DMS153 treated with DMSO at 0.1 percent for 48 hours (cell line): ENCODE data around the gene IGSF21.

Experiments
- DNase-seq: peaks from one replicate; lab custom pipeline; 2025; ENCODE audit not compliant: unreplicated experiment; lab: John Stamatoyannopoulos, UW

IGSF21 gene

GRCh38 chr1:18175530-18176377, 68.2 kb downstream of the IGSF21 start:
- no peak for DNase-seq

GRCh38 chr1:18176619-18177018, 69.0 kb downstream of the IGSF21 start:
- no peak for DNase-seq

DNA sequence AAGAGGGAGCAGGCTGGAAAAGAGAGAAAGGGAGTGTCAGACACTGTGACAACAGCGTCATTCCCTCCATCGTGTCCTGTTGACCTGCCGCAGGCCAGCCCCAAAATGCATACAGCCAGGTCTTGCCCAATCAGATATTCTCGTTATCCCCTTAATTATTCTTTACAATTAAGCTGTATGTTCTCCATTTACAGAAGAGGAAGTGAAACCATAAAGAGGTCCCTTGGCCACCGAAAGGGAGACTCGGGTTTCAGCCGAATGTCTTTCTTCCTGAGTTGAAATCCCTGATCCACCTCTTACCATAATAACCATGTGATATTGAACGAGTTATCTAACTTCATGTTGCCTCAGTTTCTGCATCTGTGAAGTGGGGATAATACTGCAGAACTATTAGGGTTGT, 70.5 kb downstream of the IGSF21 start:
- DNase-seq = no peak

GRCh38 chr1:18179009-18179408, 71.4 kb downstream of the IGSF21 start:
- no peak for DNase-seq

GRCh38 chr1:18182398-18183160, 75.0 kb downstream of the IGSF21 start:
- DNase-seq = peak; percentile 49

DNA sequence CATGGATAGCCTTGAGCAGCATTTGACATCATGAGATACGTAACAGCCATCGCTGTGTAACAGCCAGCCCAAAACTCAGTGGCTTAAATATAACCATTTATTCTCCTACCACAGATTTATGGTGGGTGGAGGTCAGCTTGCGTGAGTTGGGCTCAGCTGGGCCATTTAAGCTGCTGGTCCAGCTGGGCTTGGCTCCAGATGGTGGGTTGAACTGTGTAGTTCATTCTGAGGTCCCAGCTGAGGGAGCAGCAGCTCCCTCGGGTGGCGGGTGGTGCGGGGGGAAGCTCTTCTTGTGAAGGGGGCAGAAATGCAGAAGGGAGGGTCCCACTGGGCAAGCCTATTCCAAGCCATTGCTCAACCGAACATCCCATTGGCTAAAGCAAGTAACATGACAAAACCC, 75.9 kb downstream of the IGSF21 start:
- DNase-seq = no peak

GRCh38 chr1:18187054-18187453, 79.5 kb downstream of the IGSF21 start:
- DNase-seq = no peak

DNA sequence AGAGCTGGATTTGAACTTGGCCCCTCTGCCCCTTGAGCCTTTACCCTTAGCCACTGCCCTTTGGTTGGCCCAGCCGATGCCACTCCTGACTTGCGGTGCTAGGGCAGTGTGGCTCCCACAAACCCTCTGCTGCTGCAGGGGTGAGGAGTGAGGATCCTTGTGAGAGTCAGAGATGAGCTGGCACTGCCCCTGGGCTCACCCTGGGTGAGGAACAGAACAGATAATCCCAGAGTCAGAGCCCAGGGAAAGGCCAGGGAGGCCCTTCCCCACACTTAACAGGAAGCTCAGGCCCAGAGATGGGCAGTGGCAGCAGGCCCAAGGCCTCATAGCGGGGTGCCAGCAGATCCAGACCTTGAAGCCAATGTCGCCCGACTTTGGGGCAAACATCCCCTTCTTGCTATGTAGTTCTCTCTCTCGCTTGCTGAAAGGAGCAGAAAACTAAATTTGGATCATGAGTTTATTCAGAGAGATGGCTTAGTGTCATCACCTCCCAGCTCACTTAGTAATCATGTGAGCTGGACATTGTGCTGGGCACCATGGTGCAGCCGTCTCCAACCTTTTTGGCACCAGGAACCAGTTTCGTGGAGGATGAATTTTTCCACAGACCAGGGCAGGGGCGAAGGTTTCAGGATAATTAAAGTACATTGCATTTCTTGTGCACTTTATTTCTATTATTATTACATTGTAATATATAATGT, 81.4 kb downstream of the IGSF21 start:
- DNase-seq = no peak

DNA sequence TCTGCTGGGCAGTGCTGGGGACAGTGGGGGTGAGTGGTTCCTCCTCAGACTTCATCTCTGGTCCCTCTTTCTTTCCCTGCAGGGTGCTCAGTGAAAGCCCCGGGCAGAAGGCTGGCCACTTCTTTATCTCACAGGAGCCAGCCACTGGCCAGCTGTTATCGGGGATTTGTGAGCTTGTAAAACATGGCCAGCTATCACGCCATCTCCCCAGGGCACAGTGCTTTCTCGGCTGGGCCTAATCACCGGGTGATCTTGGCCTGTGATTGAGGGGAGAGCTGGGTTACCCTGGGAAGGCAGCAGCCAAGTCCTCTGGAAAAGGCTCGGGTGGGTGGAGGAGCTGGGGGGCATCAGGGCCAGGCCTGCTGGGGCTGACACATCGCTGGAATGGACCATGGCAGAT, 83.0 kb downstream of the IGSF21 start:
- DNase-seq = no peak

- no peak for DNase-seq
Measured at GRCh38 chr1:18191037-18191436, 83.4 kb downstream of the IGSF21 start.

DNA sequence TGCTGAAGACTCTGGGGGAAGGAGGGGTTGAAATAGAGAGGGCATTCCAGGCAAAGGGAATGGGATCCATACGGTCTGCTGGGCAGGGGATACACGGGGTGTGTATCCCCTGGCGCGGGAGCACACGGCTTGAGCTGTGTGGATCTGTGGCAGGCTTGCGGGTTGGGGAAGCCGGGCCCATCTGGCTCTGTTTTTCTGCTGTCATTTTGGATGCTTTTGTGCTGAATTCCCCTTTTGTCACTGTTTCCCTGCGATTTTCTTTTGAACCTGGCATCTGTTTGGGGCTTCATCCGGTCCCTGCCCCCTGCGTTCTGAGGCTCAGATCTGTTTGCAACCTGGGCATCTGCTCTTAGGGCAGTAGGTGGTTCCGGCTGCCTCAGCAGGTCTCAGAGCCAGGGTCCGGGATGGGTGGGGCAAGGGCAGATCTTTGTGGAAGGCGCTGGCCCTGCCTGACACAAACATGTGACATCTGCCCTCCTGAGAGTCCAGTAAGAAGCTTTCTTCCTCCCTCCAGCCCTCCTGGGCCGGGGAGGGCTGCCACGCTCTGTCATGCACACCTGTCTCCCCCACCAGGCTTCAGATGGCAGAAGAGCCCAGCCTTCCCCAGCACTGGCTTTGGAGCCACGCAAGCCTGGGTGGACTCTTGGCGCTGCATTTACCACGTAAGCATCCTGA, 84.0 kb downstream of the IGSF21 start:
- DNase-seq = no peak

DNA sequence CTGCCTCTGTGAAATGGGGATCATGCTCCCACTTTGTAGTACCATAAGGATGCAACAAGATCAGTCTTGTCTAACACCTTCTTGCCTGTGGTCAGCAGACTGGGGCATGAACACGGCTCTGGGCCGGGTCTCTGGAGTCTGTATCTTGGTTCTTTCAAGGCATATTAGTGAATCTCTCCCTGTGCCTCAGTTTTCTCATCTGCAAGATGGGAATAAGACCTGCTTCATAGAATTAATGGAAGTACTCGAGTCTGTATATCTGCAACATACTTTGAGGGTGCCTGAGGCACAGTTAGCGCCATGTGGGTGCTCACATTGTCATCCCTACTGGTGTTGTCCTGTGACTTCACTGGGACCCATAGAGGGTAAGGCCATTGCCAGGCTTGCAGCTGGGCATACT, 84.6 kb downstream of the IGSF21 start:
- no peak for DNase-seq

DNA sequence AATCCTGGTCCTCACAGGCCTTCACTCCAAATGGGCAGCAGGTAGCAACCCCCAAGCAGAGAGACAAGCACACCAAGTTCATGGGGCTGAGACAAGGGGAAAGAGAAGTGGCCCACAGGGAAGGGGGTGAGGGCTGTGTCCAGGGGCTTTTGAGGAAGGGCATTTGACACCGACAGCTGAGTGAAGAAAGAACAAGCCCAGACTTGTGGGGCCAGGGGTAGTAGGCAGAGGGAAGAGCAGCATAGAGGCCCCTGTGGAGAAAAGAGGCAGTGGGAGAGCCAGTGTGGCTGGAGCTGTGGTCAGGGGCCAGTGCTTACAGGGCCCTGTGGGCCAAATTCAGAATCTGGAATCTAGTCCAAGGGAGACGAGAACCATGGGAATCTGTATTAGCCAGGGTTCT, 85.4 kb downstream of the IGSF21 start:
- DNase-seq = no peak

DNA sequence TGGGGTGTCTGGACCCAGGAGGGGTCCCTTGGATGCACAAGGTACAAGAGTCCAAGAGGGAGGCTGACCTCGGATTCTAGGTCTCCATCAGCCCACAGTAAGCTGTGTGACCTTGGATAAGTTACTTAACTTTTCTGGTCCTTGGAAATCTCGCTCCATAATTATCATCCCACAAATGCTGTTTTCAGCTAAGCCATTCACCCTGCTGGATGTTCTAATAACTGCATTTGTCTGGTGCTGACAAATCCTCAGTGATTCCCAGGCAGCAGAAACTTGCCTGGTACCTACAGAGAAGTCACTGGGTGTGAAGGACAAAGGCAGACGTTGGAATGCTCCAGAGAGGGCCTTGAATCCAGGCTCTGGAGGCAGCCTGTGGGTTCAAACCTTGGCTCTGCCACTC, 89.7 kb downstream of the IGSF21 start:
- no peak for DNase-seq

DNA sequence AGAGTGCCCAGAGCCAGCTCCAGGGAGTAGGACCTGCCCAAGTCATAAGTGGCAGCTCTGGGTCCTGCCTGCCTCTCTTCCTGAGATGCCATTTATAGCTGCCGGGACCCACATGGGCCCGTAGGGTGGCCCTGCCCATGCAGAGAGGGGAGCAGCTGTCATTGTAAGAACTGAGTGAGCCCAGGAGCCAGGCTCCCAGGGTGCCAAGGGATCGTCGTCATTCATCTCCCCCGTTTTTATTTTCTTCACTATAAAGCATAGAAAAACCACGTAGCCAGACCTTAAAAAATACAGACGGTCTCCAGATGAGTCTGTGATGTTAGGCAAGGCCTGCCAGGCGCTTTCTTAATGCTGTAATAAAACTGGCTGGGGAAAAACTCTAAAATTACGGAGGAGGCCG, 90.7 kb downstream of the IGSF21 start:
- no peak for DNase-seq

GRCh38 chr1:18199462-18199861, 91.9 kb downstream of the IGSF21 start:
- peak; percentile 90 for DNase-seq

DNA sequence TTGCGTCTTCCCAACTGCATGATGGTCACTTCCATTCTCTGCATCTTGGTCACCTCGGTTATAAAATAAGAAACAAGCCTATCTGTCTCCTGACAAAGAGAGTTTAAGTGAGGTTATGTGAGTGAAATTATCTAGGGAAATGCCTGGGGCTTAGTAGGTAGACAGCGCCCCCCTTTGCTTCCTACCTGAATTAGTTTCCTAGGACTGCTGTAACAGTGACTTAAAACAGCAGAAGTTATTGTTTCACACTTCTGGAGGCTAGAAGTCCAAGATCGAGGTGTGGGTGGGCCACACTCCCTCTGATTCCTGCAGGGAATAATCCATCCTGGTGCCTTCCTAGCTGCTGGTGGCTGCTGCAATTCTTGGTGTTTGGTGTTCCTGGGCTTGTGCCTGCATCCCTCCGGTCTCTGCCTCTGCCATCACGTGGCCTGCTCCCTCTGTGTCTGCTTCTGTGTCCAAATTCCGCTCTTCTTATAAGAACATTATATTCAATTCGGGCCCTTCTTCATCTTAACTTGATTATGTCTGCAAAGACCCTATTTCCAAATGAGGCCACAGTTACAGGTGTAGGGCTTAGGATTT, 92.6 kb downstream of the IGSF21 start:
- peak; percentile 16 for DNase-seq

DNA sequence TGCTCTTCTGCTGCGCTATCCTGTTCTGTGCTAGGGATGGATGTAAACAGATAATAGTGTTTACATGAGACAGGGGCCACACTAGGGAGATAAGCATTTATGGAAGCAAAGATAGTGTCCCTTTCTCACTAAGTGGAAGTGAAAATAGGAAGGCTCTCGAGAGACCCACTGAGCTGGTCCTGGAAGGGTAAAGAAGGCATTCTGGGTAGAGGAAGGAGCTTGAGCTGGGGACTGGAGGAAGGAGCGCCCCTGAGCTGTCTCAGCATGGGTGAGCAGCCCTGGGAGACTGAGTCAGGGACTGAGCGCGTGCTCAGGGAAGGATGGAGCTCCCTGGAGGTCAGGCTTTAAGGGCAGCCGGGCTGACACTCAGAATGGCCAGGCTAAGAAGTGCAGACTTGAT, 93.3 kb downstream of the IGSF21 start:
- no peak for DNase-seq

DNA sequence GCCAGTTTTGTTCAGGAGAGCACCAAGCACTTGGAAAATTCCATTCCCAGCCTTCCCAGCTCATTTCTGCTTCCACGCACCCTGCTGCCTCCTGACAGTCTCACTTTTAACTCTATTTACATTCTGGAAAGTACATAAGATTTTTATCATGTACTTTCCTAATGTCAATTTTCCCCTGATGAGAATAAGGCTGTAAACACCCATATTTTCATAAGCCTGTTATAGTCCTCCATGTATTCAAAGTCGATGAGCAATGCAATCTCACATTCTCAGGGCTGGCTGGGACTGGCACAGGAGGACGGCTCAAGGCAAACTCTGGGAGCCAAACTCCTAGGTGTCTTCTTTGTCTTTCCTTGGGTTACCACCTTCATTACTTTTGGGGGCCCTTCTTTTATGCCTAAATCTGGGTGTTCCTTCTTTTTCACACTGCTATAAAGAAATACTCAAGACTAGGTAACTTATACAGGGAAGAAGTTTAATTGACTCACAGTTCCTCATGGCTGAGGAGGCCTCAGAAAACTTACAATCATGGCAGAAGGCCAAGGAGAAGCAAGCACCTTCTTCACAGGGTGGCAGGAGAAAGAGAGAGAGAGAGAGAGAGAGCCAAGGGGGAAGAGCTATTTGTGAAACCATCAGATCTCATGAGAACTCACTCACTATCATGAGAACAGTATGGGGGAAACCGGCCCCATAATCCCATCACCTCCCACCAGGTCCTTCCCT, 94.6 kb downstream of the IGSF21 start:
- no peak for DNase-seq

DNA sequence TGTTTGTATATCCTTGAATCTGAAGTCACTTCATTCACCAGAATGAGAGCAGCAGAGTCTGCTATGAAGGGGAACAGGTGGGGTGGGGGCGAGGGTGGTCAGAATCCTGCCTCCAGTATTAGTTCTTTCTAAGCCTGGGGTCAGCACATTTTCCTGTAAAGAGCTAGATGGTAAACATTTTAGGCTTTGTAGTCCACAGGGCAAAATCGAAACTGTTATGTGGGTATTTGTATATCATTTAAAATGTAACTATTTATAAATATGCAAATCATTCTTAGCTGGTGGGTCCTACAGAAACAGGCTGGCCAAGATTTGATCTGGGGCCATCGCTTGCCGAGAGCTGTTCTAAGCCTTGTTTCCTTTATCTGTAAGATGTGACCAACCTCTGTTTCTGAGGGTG, 96.0 kb downstream of the IGSF21 start:
- DNase-seq = no peak
